ENCODE measurements around the gene FAM9B. TPM values are rescaled to one million over a fixed set of nuclear protein-coding genes. Genes with fewer than 3 reads are reported as not detected.
"Not testable (repeated sequence)": the region's sequence is repeated elsewhere in the genome, so short reads cannot be mapped to it uniquely, and the experiment has no call there.

The FAM9B gene
- total RNA-seq, result not detected
- long read RNA-seq, result 0 reads

DNA sequence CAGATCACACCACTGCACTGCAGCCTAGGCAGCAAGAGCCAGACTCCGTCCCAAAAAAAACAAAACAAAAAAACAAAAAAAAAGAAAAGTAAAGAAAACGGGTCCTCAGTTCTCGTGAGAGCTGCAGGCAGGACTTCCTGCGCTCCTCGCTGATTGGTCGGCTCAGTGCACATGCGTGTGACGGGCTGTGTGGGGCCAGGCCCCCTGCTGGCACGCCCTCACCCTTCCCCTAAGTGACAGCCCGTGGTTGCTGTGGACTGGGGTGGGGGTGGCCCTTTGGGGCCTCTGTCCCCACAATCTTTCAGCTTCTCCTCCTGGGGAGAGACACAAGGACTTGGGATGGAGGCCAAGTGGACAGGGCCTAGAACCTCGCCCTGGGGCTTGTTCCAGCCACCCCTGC, at the start of gene FAM9B:
TSS of gene FAM9B (minus strand) at position 139 of the 400 bp plus-strand sequence. CDS start 1,141 bp downstream, outside the sequence.
- DNase-seq (ENCODE audit: low spot score), result no peak

DNA sequence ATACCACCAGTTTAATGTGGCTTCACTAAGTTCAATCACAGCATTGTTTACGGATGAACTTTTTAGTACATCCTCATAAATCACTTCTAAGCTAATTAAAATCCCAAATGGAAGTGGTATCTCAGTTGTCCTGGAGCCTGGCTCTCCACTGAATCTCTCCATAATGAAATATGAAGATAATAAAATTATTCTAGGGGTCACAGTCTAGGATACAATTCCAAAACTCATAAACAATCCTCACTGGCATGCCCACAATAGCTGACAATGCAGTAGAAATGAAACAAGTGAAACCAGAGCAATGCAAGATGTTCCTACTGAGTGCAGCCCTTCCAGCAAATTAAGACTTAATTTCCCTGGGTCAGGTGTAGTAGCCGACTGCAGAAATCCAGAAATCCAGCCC, 47.3 kb upstream of the FAM9B start:
- DNase-seq (ENCODE audit: low spot score), result no peak

DNA sequence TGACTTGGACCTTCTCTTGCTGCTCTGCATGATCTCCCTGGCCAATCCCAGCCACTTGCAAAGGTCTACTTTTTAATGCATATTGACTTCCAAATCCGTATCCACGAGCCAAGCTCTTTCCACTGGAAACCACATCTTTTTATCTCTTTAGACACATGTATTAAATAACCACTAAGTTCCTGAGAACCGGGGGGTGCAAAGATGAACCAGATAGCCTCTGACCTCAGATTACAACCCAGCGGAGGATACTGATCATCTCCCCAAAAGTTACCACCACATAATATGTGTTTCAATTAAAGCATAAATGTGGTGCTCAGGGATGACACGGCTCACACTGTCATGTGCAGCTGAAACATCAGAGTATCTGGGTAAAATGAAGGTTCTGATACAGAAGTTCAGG, 40.4 kb upstream of the FAM9B start:
- DNase-seq (ENCODE audit: low spot score), result no peak

DNA sequence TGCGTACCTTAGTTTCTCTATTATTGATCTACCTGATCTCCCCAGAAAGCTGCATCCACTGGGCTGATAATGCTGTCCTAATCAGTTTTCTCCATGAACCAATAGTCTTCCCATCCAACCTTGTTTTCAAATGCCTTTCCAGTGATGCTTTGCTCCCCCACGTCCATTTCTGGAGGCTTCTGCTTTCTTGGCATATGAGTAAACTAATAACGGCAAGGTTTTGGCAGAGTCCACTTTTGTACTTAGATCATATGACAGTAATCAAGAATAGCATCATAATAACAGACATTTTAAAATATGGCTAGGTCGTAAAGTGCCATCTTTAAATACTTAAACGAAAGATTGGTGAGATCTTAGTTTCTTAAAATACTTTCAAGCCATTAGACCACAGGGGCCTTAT, 38.4 kb upstream of the FAM9B start:
- no peak for DNase-seq (ENCODE audit: low spot score)

GRCh38 chrX:9071031-9071650, 37.2 kb upstream of the FAM9B start:
- DNase-seq (ENCODE audit: low spot score), result no peak

DNA sequence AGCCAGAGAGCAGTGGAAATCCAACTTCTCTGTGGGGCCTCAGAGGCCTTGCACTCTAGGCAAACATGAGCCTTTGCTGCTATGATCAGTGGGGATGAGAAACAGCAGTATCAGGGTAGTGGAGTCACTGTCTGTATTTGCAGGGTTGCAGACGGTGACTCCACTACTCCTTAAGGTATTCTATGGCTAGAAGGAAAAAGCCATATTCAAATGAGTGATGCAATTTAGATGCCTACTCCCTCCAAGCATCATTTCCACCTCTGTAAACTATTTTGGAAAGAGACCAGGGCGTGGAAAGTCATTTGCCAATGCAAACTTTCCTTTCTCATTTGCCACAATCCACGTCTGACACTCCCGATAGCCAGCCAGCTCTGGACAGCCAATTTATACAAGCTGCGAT, 35.6 kb upstream of the FAM9B start:
- no peak for DNase-seq (ENCODE audit: low spot score)

GRCh38 chrX:9064694-9065093, 30.8 kb upstream of the FAM9B start:
- no peak for DNase-seq (ENCODE audit: low spot score)

GRCh38 chrX:9062641-9063040, 28.7 kb upstream of the FAM9B start:
- DNase-seq (ENCODE audit: low spot score), result no peak

DNA sequence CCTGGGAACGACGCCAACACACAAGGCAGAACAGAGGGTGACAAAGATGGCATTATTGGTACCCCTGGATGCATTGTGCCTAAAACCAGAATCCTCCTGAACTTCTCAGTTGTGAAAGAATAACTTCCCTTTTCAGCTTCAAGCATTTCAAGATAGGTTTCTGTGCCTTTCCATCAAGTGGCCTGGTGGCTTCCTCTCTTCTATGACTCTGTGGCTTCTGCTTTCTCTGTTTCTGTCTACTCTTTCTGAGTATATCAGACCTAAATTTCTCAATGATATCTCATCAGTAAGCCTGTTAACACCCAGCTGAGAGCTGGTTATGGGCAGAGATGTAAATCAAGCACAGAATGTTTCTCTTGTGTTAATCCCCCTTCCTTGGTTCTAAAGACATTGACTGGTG, 21.4 kb upstream of the FAM9B start:
- DNase-seq (ENCODE audit: low spot score), result no peak

- DNase-seq (ENCODE audit: low spot score), result no peak
These were observed 18.2 kb upstream of the FAM9B start for GRCh38 chrX:9052081-9052480.

GRCh38 chrX:9050331-9050730, 16.4 kb upstream of the FAM9B start:
- no peak for DNase-seq (ENCODE audit: low spot score)

DNA sequence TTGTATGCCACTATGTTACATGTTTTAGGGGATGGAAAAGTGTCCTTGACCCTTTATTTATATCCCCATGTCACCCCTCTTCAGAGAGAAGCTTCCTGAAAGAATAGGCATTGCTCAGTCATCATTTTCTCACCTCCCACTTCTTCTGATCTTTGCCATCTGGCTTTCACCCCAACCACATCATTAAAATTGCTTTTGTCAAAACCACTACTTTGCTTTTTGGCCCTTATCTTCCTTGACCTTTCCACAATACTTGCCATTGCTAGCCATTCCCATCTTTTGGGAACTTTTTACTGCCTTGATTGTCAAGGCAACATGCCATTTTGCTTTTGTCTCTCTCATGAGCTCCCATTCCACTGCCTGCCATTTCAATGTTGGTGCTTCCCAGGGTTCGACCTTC, 14.9 kb upstream of the FAM9B start:
- DNase-seq (ENCODE audit: low spot score), result no peak

GRCh38 chrX:9038244-9038643, 4.3 kb upstream of the FAM9B start:
- no peak for DNase-seq (ENCODE audit: low spot score)

GRCh38 chrX:9037296-9037695, 3.4 kb upstream of the FAM9B start:
- DNase-seq (ENCODE audit: low spot score), result no peak

DNA sequence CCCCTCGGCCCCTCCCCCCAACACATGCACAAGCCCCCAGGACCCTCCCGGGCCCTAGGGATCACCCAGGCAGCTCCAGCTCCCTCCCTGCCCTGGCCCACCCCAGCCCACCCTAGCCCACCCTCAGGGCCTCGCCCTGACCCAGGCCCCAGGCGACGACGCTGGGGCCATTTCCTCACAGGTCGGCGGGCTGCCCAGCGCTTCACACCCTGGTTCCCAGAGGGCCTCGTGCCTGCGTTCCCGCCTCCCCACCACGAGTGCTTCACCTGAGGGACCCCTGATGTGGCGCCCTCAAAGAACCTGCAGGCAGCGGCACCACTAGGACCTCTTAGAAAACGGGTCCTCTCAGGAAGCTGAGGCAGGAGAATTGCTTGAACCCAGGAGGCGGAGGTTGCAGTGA, 341 bp downstream of the FAM9B start:
- no peak for DNase-seq (ENCODE audit: low spot score)

DNA sequence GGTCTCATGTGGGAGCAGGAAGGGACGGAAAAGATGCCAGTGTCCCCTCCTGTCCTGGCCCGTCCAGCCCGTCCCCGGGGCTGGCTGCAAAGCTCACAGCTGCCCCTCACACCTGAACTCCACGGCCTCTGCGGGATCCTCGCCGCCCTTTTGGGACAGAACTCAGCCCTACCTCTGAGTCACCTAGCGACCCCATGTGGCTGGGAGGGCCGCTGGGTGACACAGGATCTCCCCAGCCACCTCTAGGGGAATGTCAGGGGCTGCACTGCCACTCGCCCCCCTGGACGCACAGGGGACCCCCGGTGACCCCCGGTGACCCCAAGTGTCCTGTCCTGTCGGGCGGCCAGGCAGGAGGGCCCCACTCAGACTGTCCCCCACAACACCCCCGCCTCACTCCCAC, 748 bp downstream of the FAM9B start:
- no peak for DNase-seq (ENCODE audit: low spot score)

DNA sequence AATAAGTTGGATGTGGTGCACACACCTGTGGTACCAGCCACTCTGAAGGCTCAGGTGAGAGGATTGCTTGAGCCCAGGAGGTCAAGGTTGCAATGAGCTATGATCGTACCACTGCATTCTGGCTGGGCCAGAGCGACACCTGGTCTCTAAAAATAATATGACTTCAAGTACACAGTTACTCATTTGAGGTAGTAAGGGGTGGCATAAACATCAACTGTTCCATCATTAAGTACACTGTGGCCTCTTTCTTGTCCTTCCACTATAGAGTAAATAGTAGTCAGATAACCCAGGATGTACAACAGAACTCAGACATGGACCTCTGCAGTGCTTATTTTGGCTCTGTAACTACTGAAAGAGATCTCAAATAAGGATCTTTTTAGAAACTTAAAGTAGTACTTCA, 10.6 kb downstream of the FAM9B start:
- DNase-seq (ENCODE audit: low spot score), result no peak

GRCh38 chrX:9019151-9019550, 14.8 kb downstream of the FAM9B start:
- no peak for DNase-seq (ENCODE audit: low spot score)

- DNase-seq (ENCODE audit: low spot score), result not testable (repeated sequence)
These were observed 15.6 kb downstream of the FAM9B start for GRCh38 chrX:9018332-9018731.

- no peak for DNase-seq (ENCODE audit: low spot score)
These were observed 30.9 kb downstream of the FAM9B start for GRCh38 chrX:9003041-9003440.

DNA sequence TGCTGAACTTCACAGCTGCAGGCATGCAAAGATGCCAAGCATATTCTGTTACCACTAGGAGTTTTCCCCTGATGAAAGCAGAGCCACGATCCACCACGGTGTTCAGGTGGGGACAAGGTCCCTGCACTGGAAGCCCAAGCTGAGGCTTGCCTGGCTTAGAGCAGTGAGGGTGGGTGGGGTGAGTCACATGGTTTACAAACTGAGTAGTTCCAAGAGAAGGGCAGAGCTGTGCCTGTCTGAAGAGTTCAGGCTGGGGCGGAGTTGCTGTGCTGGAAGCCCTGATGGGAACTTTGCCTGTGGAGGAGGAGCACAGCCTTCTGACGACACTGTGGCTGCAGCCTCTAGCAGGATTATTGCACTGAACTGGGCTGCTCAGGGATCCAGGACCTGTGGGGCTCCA, 45.5 kb downstream of the FAM9B start:
- DNase-seq (ENCODE audit: low spot score), result no peak

GRCh38 chrX:8987672-8988250, 46.2 kb downstream of the FAM9B start:
- DNase-seq (ENCODE audit: low spot score), result no peak

- no peak for DNase-seq (ENCODE audit: low spot score)
These were observed 49.7 kb downstream of the FAM9B start for GRCh38 chrX:8984231-8984630.

- no peak for DNase-seq (ENCODE audit: low spot score)
These were observed 52.2 kb downstream of the FAM9B start for GRCh38 chrX:8981723-8982122.
